Fibroblast of lung (primary cell): ENCODE data around the gene PRDX1.

Experiments
- CTCF ChIP-seq, 2 donors: IDR thresholded peaks in 1 of 2; conservative IDR thresholded peaks in 1 of 2; 1 replicate in 1 of 2; 2 replicates in 1 of 2; pipeline ENCODE4 v1.5.1; 2011 to 2012; ENCODE audit warnings: low read length in 2 of 2, control low read depth in 1 of 2, inconsistent platforms in 1 of 2, low read depth in 1 of 2, mild to moderate bottlenecking in 1 of 2
- EZH2 ChIP-seq: IDR thresholded peaks from 2 replicates; pipeline ENCODE4 v1.5.1; 2012; ENCODE audit warnings: low read length, control low read depth, mild to moderate bottlenecking; ENCODE audit errors: missing control alignments

DNA sequence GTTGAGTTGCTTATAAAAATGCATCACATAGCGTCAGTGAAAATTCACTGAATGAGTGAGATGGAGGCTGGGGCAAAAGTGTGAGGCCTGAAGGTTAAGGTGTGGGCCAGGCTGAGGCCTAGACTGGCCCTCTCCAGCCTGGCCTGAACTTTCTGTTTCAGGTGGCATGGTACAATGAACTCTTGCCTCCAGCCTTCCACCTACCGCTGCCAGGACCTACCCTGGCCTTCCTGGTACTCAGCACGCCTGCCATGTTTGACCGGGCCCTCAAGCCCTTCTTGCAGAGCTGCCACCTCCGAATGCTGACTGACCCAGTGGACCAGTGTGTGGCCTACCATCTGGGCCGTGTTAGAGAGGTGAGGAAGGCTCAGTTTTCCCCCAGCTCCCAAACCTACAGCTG lies 14.5 kb downstream of the PRDX1 start:
- no peak for TF ChIP-seq CTCF (conservative IDR thresholded peaks at IDR 0.05 in 1 of 2, IDR thresholded peaks at IDR 0.05 in 1 of 2; ENCODE audit: low read depth in 1 of 2, low read length in 2 of 2)
- TF ChIP-seq EZH2 = no peak
